MM.1S (cell line): Measurements from ENCODE around the gene F11.

Experiments used
- DNase-seq: peaks from one replicate; pipeline ENCODE4 v3.0.0-alpha.2; 2015
- H2AFZ ChIP-seq: fragments of 300-600 bp; sonication (generic); 2 replicates; pipeline ENCODE4 v1.6.0; 2016; ENCODE audit warnings: antibody characterized with exemption, low read length
- H3F3A ChIP-seq: fragments of 300-600 bp; sonication (generic); 2 replicates; pipeline ENCODE4 v1.6.1; 2016; ENCODE audit warnings: mild to moderate bottlenecking, antibody characterized with exemption, low read length, moderate library complexity, mixed read lengths; ENCODE audit not compliant: insufficient read depth
- H3K27ac ChIP-seq: fragments of 300-600 bp; sonication (generic); 2 replicates; pipeline ENCODE4 v1.5.1; 2016; ENCODE audit warnings: mild to moderate bottlenecking, low read length
- H3K27me3 ChIP-seq: fragments of 300-600 bp; sonication (generic); replicated peaks from 2 replicates; pipeline ENCODE4 v1.6.0; 2016; ENCODE audit warnings: low read length; ENCODE audit not compliant: insufficient read depth
- H3K36me3 ChIP-seq: fragments of 300-600 bp; sonication (generic); replicated peaks from 2 replicates; pipeline ENCODE4 v1.6.1; 2016; ENCODE audit warnings: mild to moderate bottlenecking, low read length, mixed read lengths; ENCODE audit not compliant: insufficient read depth
- H3K4me1 ChIP-seq: fragments of 300-600 bp; sonication (generic); 2 replicates; pipeline ENCODE4 v1.6.1; 2016; ENCODE audit warnings: low read length, mixed read lengths
- H3K4me2 ChIP-seq: fragments of 300-600 bp; sonication (generic); 2 replicates; pipeline ENCODE4 v1.6.0; 2016; ENCODE audit warnings: low read depth, low read length
- H3K4me3 ChIP-seq: fragments of 300-600 bp; sonication (generic); 2 replicates; pipeline ENCODE4 v1.5.1; 2016; ENCODE audit warnings: low read length, mixed read lengths
- H3K79me2 ChIP-seq: fragments of 300-600 bp; sonication (generic); 2 replicates; pipeline ENCODE4 v1.6.1; 2016; ENCODE audit warnings: mixed run types, low read length, mixed read lengths
- H3K9ac ChIP-seq: fragments of 300-600 bp; sonication (generic); 2 replicates; pipeline ENCODE4 v1.6.1; 2016; ENCODE audit warnings: low read length, mixed read lengths
- H3K9me2 ChIP-seq: fragments of 300-600 bp; sonication (generic); replicated peaks from 2 replicates; pipeline ENCODE4 v1.6.1; 2016; ENCODE audit warnings: mild to moderate bottlenecking, low read length, mixed read lengths; ENCODE audit not compliant: insufficient read depth
- H3K9me3 ChIP-seq: fragments of 300-600 bp; sonication (generic); replicated peaks from 2 replicates; pipeline ENCODE4 v1.6.1; 2016; ENCODE audit warnings: mild to moderate bottlenecking, low read length, mixed read lengths; ENCODE audit not compliant: insufficient read depth
- H4K20me1 ChIP-seq: fragments of 300-600 bp; sonication (generic); 2 replicates; pipeline ENCODE4 v1.6.1; 2016; ENCODE audit warnings: mild to moderate bottlenecking, low read length, moderate library complexity, mixed read lengths; ENCODE audit not compliant: insufficient read depth
- EZH2 ChIP-seq: fragments of 300-600 bp; sonication (generic); optimal IDR thresholded peaks from 2 replicates; pipeline ENCODE3; 2017; ENCODE audit warnings: low read depth, mild to moderate bottlenecking, antibody characterized with exemption, low read length, mixed read lengths
- EZH2phosphoT487 ChIP-seq: fragments of 300-600 bp; sonication (generic); IDR thresholded peaks from 2 replicates; pipeline ENCODE4 v1.6.1; 2018; ENCODE audit warnings: antibody characterized with exemption, low read length
- TF ChIP-seq, protein P1 (sequence below): fragments of 300-600 bp; sonication (generic); IDR thresholded peaks from 2 replicates; pipeline ENCODE4 v1.5.1; 2016; ENCODE audit warnings: antibody characterized with exemption, low read length, mixed read lengths

The F11 gene

DNA sequence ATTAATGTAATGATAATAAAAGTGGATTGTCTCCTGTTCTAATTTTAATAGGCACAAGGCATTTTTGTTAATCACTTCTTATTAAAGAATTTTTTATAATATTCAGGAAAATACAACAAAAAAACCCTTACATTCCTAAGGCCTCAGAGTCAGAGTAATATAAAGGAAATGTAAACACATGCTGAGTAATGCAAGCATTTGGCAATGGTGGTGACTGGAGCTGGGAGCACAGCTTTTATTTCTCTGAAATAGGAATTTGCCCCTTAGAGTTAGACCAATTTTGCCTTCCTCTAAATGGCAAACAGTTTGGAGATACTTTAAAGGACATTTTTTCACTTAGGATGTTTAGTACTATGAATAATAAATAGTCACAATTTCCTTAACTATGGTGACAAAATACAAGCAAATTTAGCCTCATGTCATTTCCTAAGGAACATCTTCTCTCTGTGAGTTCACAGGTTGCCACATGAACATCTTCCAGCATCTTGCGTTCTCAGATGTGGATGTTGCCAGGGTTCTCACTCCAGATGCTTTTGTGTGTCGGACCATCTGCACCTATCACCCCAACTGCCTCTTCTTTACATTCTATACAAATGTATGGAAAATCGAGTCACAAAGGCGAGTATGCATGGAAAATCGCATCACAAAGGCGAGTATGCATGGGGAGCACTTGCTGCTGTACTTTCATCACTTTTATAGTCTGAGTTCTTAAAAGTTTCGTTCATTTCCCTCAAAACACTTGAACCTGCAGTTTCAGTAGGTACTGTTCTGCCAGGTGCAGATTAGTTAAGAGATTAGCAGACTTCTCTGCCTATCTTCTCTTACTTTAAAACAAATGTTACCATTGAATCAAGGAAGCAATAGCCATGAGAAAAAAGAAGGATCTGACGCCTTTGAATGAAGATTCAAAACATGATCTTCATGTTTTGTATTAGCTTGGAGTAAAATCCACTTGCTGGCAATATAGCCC is 15.9 kb upstream of the F11 start:
- TF ChIP-seq EZH2 (no peak), EZH2phosphoT487 (no peak)
- TF ChIP-seq, protein P1, sequence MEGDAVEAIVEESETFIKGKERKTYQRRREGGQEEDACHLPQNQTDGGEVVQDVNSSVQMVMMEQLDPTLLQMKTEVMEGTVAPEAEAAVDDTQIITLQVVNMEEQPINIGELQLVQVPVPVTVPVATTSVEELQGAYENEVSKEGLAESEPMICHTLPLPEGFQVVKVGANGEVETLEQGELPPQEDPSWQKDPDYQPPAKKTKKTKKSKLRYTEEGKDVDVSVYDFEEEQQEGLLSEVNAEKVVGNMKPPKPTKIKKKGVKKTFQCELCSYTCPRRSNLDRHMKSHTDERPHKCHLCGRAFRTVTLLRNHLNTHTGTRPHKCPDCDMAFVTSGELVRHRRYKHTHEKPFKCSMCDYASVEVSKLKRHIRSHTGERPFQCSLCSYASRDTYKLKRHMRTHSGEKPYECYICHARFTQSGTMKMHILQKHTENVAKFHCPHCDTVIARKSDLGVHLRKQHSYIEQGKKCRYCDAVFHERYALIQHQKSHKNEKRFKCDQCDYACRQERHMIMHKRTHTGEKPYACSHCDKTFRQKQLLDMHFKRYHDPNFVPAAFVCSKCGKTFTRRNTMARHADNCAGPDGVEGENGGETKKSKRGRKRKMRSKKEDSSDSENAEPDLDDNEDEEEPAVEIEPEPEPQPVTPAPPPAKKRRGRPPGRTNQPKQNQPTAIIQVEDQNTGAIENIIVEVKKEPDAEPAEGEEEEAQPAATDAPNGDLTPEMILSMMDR: no peak
- H3K36me3 ChIP-seq: no peaks in the 10 kb centered on the region
- H4K20me1 ChIP-seq: no peaks in the 10 kb centered on the region
- no peaks in the 10 kb centered on the region; the same call in 1 of the 2 replicates for H3F3A ChIP-seq
- DNase-seq: peak; percentile 53
- no peak overlapping the region for H2AFZ ChIP-seq
- no peak overlapping the region for H3K9ac ChIP-seq
- no peaks in the 10 kb centered on the region for H3K9me2 ChIP-seq
- no peaks in the 10 kb centered on the region for H3K27me3 ChIP-seq
- peak overlapping the region; percentile 1; the same call in 1 of the 2 replicates for H3K27ac ChIP-seq
- no peaks in the 10 kb centered on the region for H3K9me3 ChIP-seq
- H3K4me1 ChIP-seq: peaks cover 9% of the 10 kb centered on the region; the same call in 1 of the 2 replicates
- no peak overlapping the region for H3K4me3 ChIP-seq
- H3K4me2 ChIP-seq: no peak overlapping the region
- H3K79me2 ChIP-seq: no peaks in the 10 kb centered on the region

- no peak for DNase-seq
- H2AFZ ChIP-seq: no peak overlapping the region
- H3K4me1 ChIP-seq: peaks cover 9% of the 10 kb centered on the region; the same call in 1 of the 2 replicates
- no peaks in the 10 kb centered on the region; the same call in 1 of the 2 replicates for H3F3A ChIP-seq
- no peaks in the 10 kb centered on the region for H3K36me3 ChIP-seq
- no peaks in the 10 kb centered on the region for H3K9me2 ChIP-seq
- no peaks in the 10 kb centered on the region for H3K9me3 ChIP-seq
- no peaks in the 10 kb centered on the region for H3K27me3 ChIP-seq
- H3K4me3 ChIP-seq: no peak overlapping the region
- TF ChIP-seq EZH2phosphoT487 (no peak), EZH2 (no peak)
- TF ChIP-seq, protein P1: no peak
- no peaks in the 10 kb centered on the region for H4K20me1 ChIP-seq
- no peak overlapping the region for H3K4me2 ChIP-seq
- H3K9ac ChIP-seq: no peak overlapping the region
- H3K79me2 ChIP-seq: no peaks in the 10 kb centered on the region
- H3K27ac ChIP-seq: peak overlapping the region; percentile 1; the same call in 1 of the 2 replicates
These were observed 15.2 kb upstream of the F11 start for GRCh38 chr4:186250760-186251159.

- Histone ChIP-seq H3F3A (no peaks in the 10 kb centered on the region; the same call in 1 of the 2 replicates), H3K4me3 (no peak overlapping the region), H3K9me3 (no peaks in the 10 kb centered on the region), H3K9me2 (no peaks in the 10 kb centered on the region), H3K4me1 (peaks cover 9% of the 10 kb centered on the region; the same call in 1 of the 2 replicates), H3K36me3 (no peaks in the 10 kb centered on the region), H2AFZ (no peak overlapping the region), H3K4me2 (no peak overlapping the region), H3K27me3 (no peaks in the 10 kb centered on the region), H4K20me1 (no peaks in the 10 kb centered on the region), H3K79me2 (no peaks in the 10 kb centered on the region), H3K9ac (no peak overlapping the region), H3K27ac (no peak overlapping the region)
- TF ChIP-seq, protein P1: no peak
- no peak for TF ChIP-seq EZH2
- TF ChIP-seq EZH2phosphoT487: no peak
- no peak for DNase-seq
These were observed 10.9 kb upstream of the F11 start for GRCh38 chr4:186255122-186255521.
